ENCODE results near the gene DST. TPM values are rescaled to one million over a fixed set of nuclear protein-coding genes. Genes with fewer than 3 reads are reported as not detected.

DST gene
- total and polyA plus RNA-seq, 2 of the 8 experiments (the other 6 are each of a cell fraction or from before 2014, with no cell fraction given): 49.4 to 116 TPM

- H2BK5ac ChIP-seq (ENCODE audit: low read depth, low read length): no peak overlapping the region
- POLR2A ChIA-PET (ENCODE audit: partially characterized antibody): no interaction called here
- DNase-seq (ENCODE audit: low read depth in 1 of 2, low spot score in 2 of 2) (no peak), FAIRE-seq (no peak)
- no peak overlapping the region for H4K8ac ChIP-seq (ENCODE audit: extremely low read depth, insufficient read depth, low read length)
- WGBS, 2 experiments (ENCODE audit: extremely low coverage in 1 of 2, insufficient coverage in 1 of 2, insufficient read length in 1 of 2, insufficient replicate concordance in 2 of 2, low coverage in 1 of 2, low lambda C conversion rate in 2 of 2, missing lambda C conversion rate in 1 of 2): 91% methylated on average over 8 of the region's 8 CpGs; no CpG with 5 or more reads in 1 of the 2 experiments
- no peaks in the 10 kb centered on the region for H3K79me1 ChIP-seq (ENCODE audit: low read depth, low read length)
- no peak overlapping the region for H4K5ac ChIP-seq (ENCODE audit: insufficient read length, low read depth, low read length)
- H3K23me2 ChIP-seq (ENCODE audit: low read depth, low read length): no peaks in the 10 kb centered on the region
- CTCF ChIA-PET (ENCODE audit: partially characterized antibody): interaction anchor here (1.5 kb wide), 1 partner anchor 149 kb away, joined by 4 read pairs; no protein-coding TSS in a partner anchor
- H3K9ac ChIP-seq (replicated peaks in 1 of 4; ENCODE audit: extremely low read depth in 1 of 4, low read depth in 3 of 4, low read length in 3 of 4): no peak overlapping the region
- no peak overlapping the region for H2BK12ac ChIP-seq (ENCODE audit: low read depth, low read length)
- no peak overlapping the region for H3K23ac ChIP-seq (ENCODE audit: insufficient read length)
- no peak for TF ChIP-seq BRCA1 (IDR thresholded peaks at IDR 0.05; ENCODE audit: low read depth, low read length)
- no peak for TF ChIP-seq SP1 (IDR thresholded peaks at IDR 0.05; ENCODE audit: low read depth, low read length)
- TF ChIP-seq ATF3 (IDR thresholded peaks at IDR 0.05; ENCODE audit: insufficient read depth, low read depth, low read length): no peak
- no peak for TF ChIP-seq GABPA (IDR thresholded peaks at IDR 0.05; ENCODE audit: borderline replicate concordance, insufficient read depth, low read length)
- no peak for TF ChIP-seq KDM1A (IDR thresholded peaks at IDR 0.05; ENCODE audit: borderline replicate concordance, low read length)
- no peak for TF ChIP-seq SRF (IDR thresholded peaks at IDR 0.05; ENCODE audit: low read depth, low read length)
- no peak overlapping the region for H2BK120ac ChIP-seq (replicated peaks; ENCODE audit: low read depth, low read length)
- H2AFZ ChIP-seq (ENCODE audit: low read length): no peak overlapping the region
- H2BK20ac ChIP-seq (ENCODE audit: low read length): no peak overlapping the region
- no peak overlapping the region for H3K27ac ChIP-seq (ENCODE audit: low read depth, low read length)
- H3K56ac ChIP-seq (replicated peaks; ENCODE audit: insufficient read length, low read depth, low read length): no peak overlapping the region
- no peaks in the 10 kb centered on the region for H3K36me3 ChIP-seq (ENCODE audit: control insufficient read depth in 2 of 4, insufficient read depth in 4 of 4, low read length in 3 of 4)
- no peaks in the 10 kb centered on the region for H4K20me1 ChIP-seq (replicated peaks in 1 of 2; ENCODE audit: control insufficient read depth in 1 of 2, insufficient read depth in 2 of 2, low read length in 2 of 2)
- H4K91ac ChIP-seq (replicated peaks; ENCODE audit: insufficient read length, low read length): no peak overlapping the region
- no peak overlapping the region for H2BK15ac ChIP-seq (ENCODE audit: low read length)
- H3K79me2 ChIP-seq (ENCODE audit: control insufficient read depth in 1 of 2, insufficient read depth in 2 of 2, low read length in 2 of 2): no peaks in the 10 kb centered on the region
- H3K4ac ChIP-seq (replicated peaks; ENCODE audit: insufficient read length, low read depth, low read length): no peak overlapping the region
- no peak overlapping the region for H3K4me2 ChIP-seq (ENCODE audit: insufficient read depth in 1 of 2, low read depth in 2 of 2, low read length in 2 of 2)
- H3K9me3 ChIP-seq (ENCODE audit: insufficient read depth in 2 of 2, low read depth in 1 of 2, low read length in 1 of 2): no peaks in the 10 kb centered on the region
- H2AK5ac ChIP-seq (ENCODE audit: low read depth, low read length): no peak overlapping the region
- no peak overlapping the region for H3K18ac ChIP-seq (ENCODE audit: extremely low read depth, low read length)
- no peaks in the 10 kb centered on the region for H3K27me3 ChIP-seq (replicated peaks in 1 of 4; ENCODE audit: control insufficient read depth in 3 of 4, extremely low read depth in 1 of 4, insufficient read depth in 3 of 4, low read length in 3 of 4)
- H3K14ac ChIP-seq (ENCODE audit: insufficient read length): no peak overlapping the region
- H3K4me3 ChIP-seq (ENCODE audit: extremely low read depth in 1 of 4, insufficient read depth in 2 of 4, low read depth in 3 of 4, low read length in 4 of 4): no peak overlapping the region
- no peaks in the 10 kb centered on the region for H3K4me1 ChIP-seq (replicated peaks in 1 of 4; ENCODE audit: control insufficient read depth in 3 of 4, insufficient read depth in 4 of 4, low read length in 3 of 4)
Observed at GRCh38 chr6:56445818-56446217, 196.9 kb downstream of the DST start.
